K562 (cell line): ENCODE data around the gene ABCC10. TPM values are rescaled to one million over a fixed set of nuclear protein-coding genes. Genes with fewer than 3 reads are reported as not detected.

Source experiments
- ATAC-seq: fragments of 200-7000 bp; cut with Tn5 transposase; 3 replicates; pipeline ENCODE4 v1.9.1; 2020; ENCODE audit warnings: moderate library complexity
- BruUV-seq: library from RNA; stranded (reverse); fragments of 400-500 nt; replicated peaks from 2 replicates; lab custom pipeline; 2021; lab: Mats Ljungman, UMichigan
- CTCF ChIA-PET: fragments of 300-600 bp; formaldehyde crosslinking; extraction: SDS; loops from one replicate; lab custom pipeline; 2021; ENCODE audit warnings: low intra/inter-chr PET ratio; lab: Yijun Ruan, JAX
- POLR2A ChIA-PET: fragments of 300-600, 350-650 bp; sonication (Branson Sonifier 250); formaldehyde crosslinking; extraction: SDS; loops from one replicate; lab custom pipeline; 2021; ENCODE audit warnings: antibody characterized with exemption, inconsistent platforms; lab: Yijun Ruan, JAX
- DNase-seq, 4 experiments: peaks; one replicate each; pipeline versions ENCODE4 v3.0.0 to v3.0.0-alpha.2; 2011 to 2018; ENCODE audit warnings: low spot score in 3 of 4, mixed read lengths in 3 of 4; ENCODE audit errors: extremely low read depth in 1 of 4
- FAIRE-seq: peaks from 2 replicates; lab custom pipeline; 2011; peaks lifted over from hg19 to GRCh38; lab: Jason Lieb, UNC
- H2AFZ ChIP-seq: 2 replicates; pipeline ENCODE4 v1.6.0; 2011; ENCODE audit warnings: low read depth, low read length, control low read depth, inconsistent platforms
- H3K27ac ChIP-seq: fragments of 200-600 bp; 3 replicates; pipeline ENCODE4 v1.8.0; 2011; ENCODE audit warnings: low read depth, mild to moderate bottlenecking, control low read depth, inconsistent platforms, low read length, moderate library complexity, mixed read lengths; ENCODE audit errors: extremely low read depth
- H3K27me3 ChIP-seq, 2 experiments: fragments of 300-600 bp in 1 of 2; 2 replicates in 1 of 2; 3 replicates in 1 of 2; pipeline versions ENCODE4 v1.6.0 to v1.8.0; 2011; ENCODE audit warnings: inconsistent platforms in 2 of 2, low read length in 2 of 2, mild to moderate bottlenecking in 1 of 2, mixed read lengths in 1 of 2, moderate library complexity in 1 of 2; ENCODE audit not compliant: control insufficient read depth in 2 of 2, insufficient read depth in 2 of 2
- H3K36me3 ChIP-seq: fragments of 300-600 bp; 3 replicates; pipeline ENCODE4 v1.8.0; 2011; ENCODE audit warnings: mild to moderate bottlenecking, low read length, inconsistent platforms; ENCODE audit not compliant: control insufficient read depth, insufficient read depth
- H3K4me1 ChIP-seq, 2 experiments: fragments of 200-600 bp in 1 of 2; replicated peaks in 1 of 2; 2 replicates in 1 of 2; 3 replicates in 1 of 2; pipeline versions ENCODE4 v1.5.1 to v1.8.0; 2011; ENCODE audit warnings: inconsistent platforms in 2 of 2, low read length in 2 of 2, mild to moderate bottlenecking in 1 of 2, mixed read lengths in 1 of 2, moderate library complexity in 1 of 2; ENCODE audit not compliant: control insufficient read depth in 2 of 2, insufficient read depth in 2 of 2
- H3K4me2 ChIP-seq: 2 replicates; pipeline ENCODE4 v1.6.1; 2011; ENCODE audit warnings: low read length, control low read depth, inconsistent platforms, mixed read lengths; ENCODE audit not compliant: insufficient read depth
- H3K4me3 ChIP-seq: fragments of 200-600 bp; sonication (generic), shearing (Covaris generic); 2 replicates; pipeline ENCODE4 v1.5.1; 2016; ENCODE audit warnings: control low read depth, inconsistent platforms
- H3K79me2 ChIP-seq: fragments of 200-600 bp; 3 replicates; pipeline ENCODE4 v1.8.0; 2011; ENCODE audit warnings: low read length, inconsistent platforms; ENCODE audit not compliant: control insufficient read depth, insufficient read depth
- H3K9ac ChIP-seq, 2 experiments: 2 replicates each; pipeline versions ENCODE4 v1.6.0 to v1.6.1; 2011; ENCODE audit warnings: low read depth in 2 of 2, low read length in 2 of 2, control low read depth in 1 of 2, inconsistent platforms in 1 of 2, mild to moderate bottlenecking in 1 of 2, mixed read lengths in 1 of 2; ENCODE audit not compliant: insufficient read depth in 1 of 2
- H3K9me1 ChIP-seq: one replicate; pipeline ENCODE4 v1.6.0; 2011; ENCODE audit warnings: inconsistent platforms, mild to moderate bottlenecking, low read length, moderate library complexity; ENCODE audit not compliant: control insufficient read depth, insufficient read depth
- H3K9me3 ChIP-seq: replicated peaks from 2 replicates; pipeline ENCODE4 v1.5.1; 2011; ENCODE audit warnings: low read depth, low read length, inconsistent platforms; ENCODE audit not compliant: control insufficient read depth, insufficient read depth
- H4K20me1 ChIP-seq: replicated peaks from 2 replicates; pipeline ENCODE4 v1.6.1; 2011; ENCODE audit warnings: low read length, inconsistent platforms, mixed read lengths; ENCODE audit not compliant: control insufficient read depth, insufficient read depth
- CEBPB ChIP-seq: fragments of 450-650 bp; IDR thresholded peaks from 2 replicates; pipeline ENCODE4 v1.6.1; 2016; ENCODE audit warnings: missing genetic modification characterization, missing compliant biosample characterization
- CTBP1 ChIP-seq: fragments of 450-650 bp; IDR thresholded peaks from 2 replicates; pipeline ENCODE4 v1.6.1; 2016; ENCODE audit warnings: borderline replicate concordance
- EP300 ChIP-seq: IDR thresholded peaks from 2 replicates; pipeline ENCODE4 v1.6.1; 2012; ENCODE audit warnings: low read length, improper control_type of control experiment
- HNRNPLL ChIP-seq: fragments of 200-400 bp; formaldehyde crosslinking; IDR thresholded peaks from 2 replicates; pipeline ENCODE4 v1.6.1; 2017; ENCODE audit warnings: low read length, low read depth, mild to moderate bottlenecking; ENCODE audit not compliant: poor library complexity, severe bottlenecking
- HNRNPUL1 ChIP-seq: fragments of 200-400 bp; formaldehyde crosslinking; IDR thresholded peaks from 2 replicates; pipeline ENCODE4 v1.6.1; 2017; ENCODE audit warnings: low read length
- HSF4 ChIP-seq: fragments of 250-450 bp; sonication (Bioruptor Pico); IDR thresholded peaks from 2 replicates; pipeline ENCODE4 v2.1.2; 2022; ENCODE audit warnings: mild to moderate bottlenecking, moderate library complexity, borderline replicate concordance
- LEF1 ChIP-seq: fragments of 450-650 bp; IDR thresholded peaks from 2 replicates; pipeline ENCODE4 v1.6.1; 2016; ENCODE audit warnings: mild to moderate bottlenecking
- NR3C1 ChIP-seq: sonication (generic); formaldehyde crosslinking; IDR thresholded peaks from 2 replicates; pipeline ENCODE4 v1.8.1; 2022; ENCODE audit warnings: missing genetic modification reagents
- PHB2 ChIP-seq: fragments of 450-650 bp; IDR thresholded peaks from 2 replicates; pipeline ENCODE4 v1.6.1; 2017; ENCODE audit warnings: low read depth
- POU5F1 ChIP-seq: fragments of 150-350 bp; IDR thresholded peaks from 2 replicates; pipeline ENCODE4 v1.6.1; 2014; ENCODE audit warnings: borderline replicate concordance, low read length, low read depth, mild to moderate bottlenecking; ENCODE audit not compliant: partially characterized antibody
- SETDB1 ChIP-seq: IDR thresholded peaks from one replicate; pipeline ENCODE4 v1.6.1; 2012; ENCODE audit warnings: low read length, control low read depth, inconsistent platforms
- SIX5 ChIP-seq, 2 experiments: IDR thresholded peaks; 2 replicates each; pipeline ENCODE4 v1.6.1; 2011; ENCODE audit warnings: low read length in 2 of 2, borderline replicate concordance in 1 of 2, low read depth in 1 of 2, mild to moderate bottlenecking in 1 of 2, moderate library complexity in 1 of 2; ENCODE audit not compliant: insufficient read depth in 1 of 2
- SREBF1 ChIP-seq: fragments of 150-350 bp; IDR thresholded peaks from 2 replicates; pipeline ENCODE4 v1.6.1; 2014; ENCODE audit warnings: antibody characterized with exemption, low read depth, low read length, borderline replicate concordance
- SREBF2 ChIP-seq: sonication (generic); formaldehyde crosslinking; IDR thresholded peaks from 2 replicates; pipeline ENCODE4 v1.4.0; 2020; ENCODE audit warnings: mild to moderate bottlenecking, missing genetic modification reagents
- TAF1 ChIP-seq: IDR thresholded peaks from 2 replicates; pipeline ENCODE4 v1.6.1; 2011; ENCODE audit warnings: mild to moderate bottlenecking, low read length, moderate library complexity; ENCODE audit not compliant: insufficient read depth, control insufficient read depth, severe bottlenecking; ENCODE audit errors: extremely low read depth
- U2AF1 ChIP-seq: fragments of 200-400 bp; formaldehyde crosslinking; optimal IDR thresholded peaks from 2 replicates; pipeline ENCODE3; 2017; ENCODE audit warnings: mild to moderate bottlenecking, low read depth, low read length, moderate library complexity
- WGBS: fragments of 100-300 bp; shearing (Covaris generic); methylation state at CpG from one replicate; pipeline ENCODE4 v1.1.6; 2016; ENCODE audit warnings: low coverage, mixed read lengths; ENCODE audit not compliant: insufficient coverage; ENCODE audit errors: missing lambda C conversion rate; 5-methylcytosine and 5-hydroxymethylcytosine counted together
- in situ Hi-C: fragments of 300-500 bp; cut with MboI; formaldehyde crosslinking; loops from 4 replicates; pipeline ENCODE4 v1.15.0; 2018; ENCODE audit warnings: inconsistent platforms, mixed read lengths
- intact Hi-C: fragments of 100-400 bp; cut with micrococcal nuclease; formaldehyde crosslinking; loops from 2 replicates; pipeline ENCODE4 v1.14.2; 2022
- polyA plus RNA-seq, 8 experiments: library from polyadenylated mRNA; depleted of rRNA in 4 of 8; stranded (reverse) in 5 of 8; unstranded in 3 of 8; fragments of >200 nt; fragmentation: Nextera tagmentation in 2 of 8; fragmentation: Illumina TruSeq in 1 of 8; extraction: Ambion mirVana in 2 of 8; extraction: Trizol in 1 of 8; gene quantifications; 2 replicates each; pipeline versions ENCODE4 v1.2.1 to v1.2.3, GENCODE V29; 2011 to 2014; ENCODE audit warnings: inconsistent platforms in 1 of 8, missing spikeins in 1 of 8
- total RNA-seq, 7 experiments: library from RNA; depleted of rRNA in 6 of 7; stranded (reverse); fragments of >200 nt in 6 of 7; fragmentation: Illumina TruSeq in 2 of 7; extraction: Trizol in 2 of 7; gene quantifications; 2 replicates each; pipeline versions ENCODE4 v1.2.1 to v1.2.3, GENCODE V29; 2011 to 2021; ENCODE audit warnings: low replicate concordance in 1 of 7
- TF ChIP-seq, protein P1 (sequence below), 2 experiments: fragments of 450-650 bp in 1 of 2; sonication (generic) in 1 of 2; formaldehyde crosslinking in 1 of 2; IDR thresholded peaks in 1 of 2; conservative IDR thresholded peaks in 1 of 2; 2 replicates each; pipeline versions ENCODE4 v1.6.1 to v1.8.1; 2016 to 2023; ENCODE audit warnings: mild to moderate bottlenecking in 2 of 2, moderate library complexity in 2 of 2, inconsistent platforms in 1 of 2, missing genetic modification reagents in 1 of 2
- TF ChIP-seq, protein P2 (sequence below): fragments of 450-650 bp; IDR thresholded peaks from 2 replicates; pipeline ENCODE4 v1.6.1; 2016
- TF ChIP-seq, protein P3 (sequence below): fragments of 250-450 bp; sonication (Bioruptor Pico); IDR thresholded peaks from 2 replicates; pipeline ENCODE4 v1.8.0; 2021; ENCODE audit warnings: moderate library complexity, mild to moderate bottlenecking, inconsistent platforms

The ABCC10 gene
- total and polyA plus RNA-seq, 9 of the 15 experiments (the other 6 are each of a cell fraction or from before 2014, with no cell fraction given): 2.4 to 29.1 (median 13.7) TPM

DNA sequence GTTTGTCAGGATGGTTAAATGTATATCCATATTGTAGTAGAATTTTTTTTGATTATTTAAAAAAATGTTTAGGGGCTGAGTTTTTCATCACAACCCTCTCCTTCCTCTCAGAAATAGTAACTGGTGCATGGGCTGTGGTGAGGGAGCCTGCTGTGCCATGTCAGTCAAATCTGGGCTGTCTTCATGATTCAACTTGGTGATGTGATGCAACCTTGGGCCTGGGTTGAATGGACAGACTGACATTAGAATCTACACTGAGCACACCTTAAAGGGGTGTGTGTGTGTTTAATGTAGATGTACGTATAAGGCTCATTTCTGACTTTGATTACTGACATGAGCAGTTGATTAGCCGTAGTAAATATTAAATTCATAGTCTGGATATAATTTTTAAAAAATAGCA, 53.7 kb downstream of the ABCC10 start:
- Histone ChIP-seq H3K4me1 (peaks cover 0 to 19% of the 10 kb centered on the region in 2 experiments; a peak in 4 of 5 replicates), H3K4me3 (no peak overlapping the region), H3K79me2 (peaks cover 23% of the 10 kb centered on the region), H3K9me3 (no peaks in the 10 kb centered on the region), H2AFZ (no peak overlapping the region), H4K20me1 (0 out of 2 replicates have a peak, but pooled peaks cover 6% of the 10 kb centered on the region), H3K27me3 (no peaks in the 10 kb centered on the region), H3K27ac (no peak overlapping the region), H3K9me1 (peaks cover 3% of the 10 kb centered on the region), H3K36me3 (peaks cover 10% of the 10 kb centered on the region; the same call in 1 of the 3 replicates), H3K4me2 (no peak overlapping the region), H3K9ac (no peak overlapping the region)
- ATAC-seq (peak; percentile 29), DNase-seq (no peak), FAIRE-seq (peak; percentile 44)
- in situ Hi-C loops (no loop called here), intact Hi-C loops (no loop called here)
- BruUV-seq: no TSS peak
- 82% methylated on average over 2 of the region's 2 CpGs for WGBS
- ChIA-PET CTCF (no interaction called here), POLR2A (interaction anchor here (0.6 to 4.9 kb wide), 5 partner anchors 8 to 99 kb away, joined by 3 to 24 read pairs (median 4); no protein-coding TSS in a partner anchor)
- TF ChIP-seq, protein P1, sequence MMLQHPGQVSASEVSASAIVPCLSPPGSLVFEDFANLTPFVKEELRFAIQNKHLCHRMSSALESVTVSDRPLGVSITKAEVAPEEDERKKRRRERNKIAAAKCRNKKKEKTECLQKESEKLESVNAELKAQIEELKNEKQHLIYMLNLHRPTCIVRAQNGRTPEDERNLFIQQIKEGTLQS (IDR thresholded peaks at IDR 0.05): peak; percentile 66
- TF ChIP-seq, protein P1 (CRISPR knock-in tag; conservative IDR thresholded peaks at IDR 0.05): no peak
- no peak for TF ChIP-seq HNRNPUL1
- no peak for TF ChIP-seq HSF4 (CRISPR knock-in tag)
- TF ChIP-seq NR3C1: no peak
- TF ChIP-seq CTBP1: no peak
- TF ChIP-seq SIX5 (IDR thresholded peaks at IDR 0.05; ENCODE audit: borderline replicate concordance in 1 of 2, insufficient read depth in 1 of 2, low read depth in 1 of 2, low read length in 2 of 2): no peak
- TF ChIP-seq SREBF2 (CRISPR knock-in tag): no peak
- no peak for TF ChIP-seq POU5F1
- no peak for TF ChIP-seq U2AF1
- TF ChIP-seq, protein P2, sequence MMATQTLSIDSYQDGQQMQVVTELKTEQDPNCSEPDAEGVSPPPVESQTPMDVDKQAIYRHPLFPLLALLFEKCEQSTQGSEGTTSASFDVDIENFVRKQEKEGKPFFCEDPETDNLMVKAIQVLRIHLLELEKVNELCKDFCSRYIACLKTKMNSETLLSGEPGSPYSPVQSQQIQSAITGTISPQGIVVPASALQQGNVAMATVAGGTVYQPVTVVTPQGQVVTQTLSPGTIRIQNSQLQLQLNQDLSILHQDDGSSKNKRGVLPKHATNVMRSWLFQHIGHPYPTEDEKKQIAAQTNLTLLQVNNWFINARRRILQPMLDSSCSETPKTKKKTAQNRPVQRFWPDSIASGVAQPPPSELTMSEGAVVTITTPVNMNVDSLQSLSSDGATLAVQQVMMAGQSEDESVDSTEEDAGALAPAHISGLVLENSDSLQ: peak; percentile 90
- no peak for TF ChIP-seq HNRNPLL
- TF ChIP-seq SREBF1: no peak
- TF ChIP-seq, protein P3, sequence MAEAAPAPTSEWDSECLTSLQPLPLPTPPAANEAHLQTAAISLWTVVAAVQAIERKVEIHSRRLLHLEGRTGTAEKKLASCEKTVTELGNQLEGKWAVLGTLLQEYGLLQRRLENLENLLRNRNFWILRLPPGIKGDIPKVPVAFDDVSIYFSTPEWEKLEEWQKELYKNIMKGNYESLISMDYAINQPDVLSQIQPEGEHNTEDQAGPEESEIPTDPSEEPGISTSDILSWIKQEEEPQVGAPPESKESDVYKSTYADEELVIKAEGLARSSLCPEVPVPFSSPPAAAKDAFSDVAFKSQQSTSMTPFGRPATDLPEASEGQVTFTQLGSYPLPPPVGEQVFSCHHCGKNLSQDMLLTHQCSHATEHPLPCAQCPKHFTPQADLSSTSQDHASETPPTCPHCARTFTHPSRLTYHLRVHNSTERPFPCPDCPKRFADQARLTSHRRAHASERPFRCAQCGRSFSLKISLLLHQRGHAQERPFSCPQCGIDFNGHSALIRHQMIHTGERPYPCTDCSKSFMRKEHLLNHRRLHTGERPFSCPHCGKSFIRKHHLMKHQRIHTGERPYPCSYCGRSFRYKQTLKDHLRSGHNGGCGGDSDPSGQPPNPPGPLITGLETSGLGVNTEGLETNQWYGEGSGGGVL (CRISPR knock-in tag): no peak
- TF ChIP-seq CEBPB (tag): peak; percentile 27; the same call in 1 of the 2 replicates
- TF ChIP-seq SETDB1: no peak
- no peak for TF ChIP-seq PHB2
- no peak for TF ChIP-seq TAF1
- TF ChIP-seq LEF1: no peak
- no peak for TF ChIP-seq EP300
